Anterior cingulate cortex (tissue), 58 donors: ENCODE results near the gene CCNY.

Experiments
- DNase-seq, 58 donors: peaks; one replicate each; lab custom pipeline; 2025; lab: John Stamatoyannopoulos, UW

The CCNY gene

GRCh38 chr10:35378541-35379210, 42.4 kb downstream of the CCNY start:
- no peak for DNase-seq

GRCh38 chr10:35379226-35380137, 43.2 kb downstream of the CCNY start:
- peak in 6 of 58 donors; percentile 10 to 66 (median 48) for DNase-seq

- DNase-seq: no peak
Observed at GRCh38 chr10:35382096-35382495, 45.8 kb downstream of the CCNY start.

GRCh38 chr10:35384265-35384868, 48.1 kb downstream of the CCNY start:
- no peak for DNase-seq

GRCh38 chr10:35386594-35387174, 50.4 kb downstream of the CCNY start:
- peak in 1 of 58 donors; percentile 48 for DNase-seq

- no peak for DNase-seq
Observed at GRCh38 chr10:35387768-35388167, 51.5 kb downstream of the CCNY start.

- no peak for DNase-seq
Observed at GRCh38 chr10:35388197-35388596, 51.9 kb downstream of the CCNY start.

- DNase-seq: no peak
Observed at GRCh38 chr10:35388682-35389081, 52.4 kb downstream of the CCNY start.

- DNase-seq: no peak
Observed at GRCh38 chr10:35390161-35390840, 54.0 kb downstream of the CCNY start.

GRCh38 chr10:35390843-35391152, 54.5 kb downstream of the CCNY start:
- DNase-seq: no peak

GRCh38 chr10:35391153-35391953, 55.0 kb downstream of the CCNY start:
- no peak for DNase-seq

GRCh38 chr10:35391954-35392262, 55.6 kb downstream of the CCNY start:
- DNase-seq: no peak

- DNase-seq: no peak
Observed at GRCh38 chr10:35392482-35393228, 56.3 kb downstream of the CCNY start.

- no peak for DNase-seq
Observed at GRCh38 chr10:35394411-35394851, 58.1 kb downstream of the CCNY start.

GRCh38 chr10:35394934-35395333, 58.6 kb downstream of the CCNY start:
- no peak for DNase-seq

GRCh38 chr10:35396560-35397434, 60.5 kb downstream of the CCNY start:
- DNase-seq: no peak

- DNase-seq: no peak
Observed at GRCh38 chr10:35397953-35398352, 61.6 kb downstream of the CCNY start.

GRCh38 chr10:35398355-35398754, 62.0 kb downstream of the CCNY start:
- no peak for DNase-seq
